Right renal pelvis (tissue), 4 donors: ENCODE results near the gene PRKCA. TPM values are rescaled to one million over a fixed set of nuclear protein-coding genes. Genes with fewer than 3 reads are reported as not detected.
A peak's percentile ranks its signal among the peaks of the same experiment; 100 is the strongest.
"Not testable (repeated sequence)": the region's sequence is repeated elsewhere in the genome, so short reads cannot be mapped to it uniquely, and the experiment has no call there.

ENCODE experiments used
- DNase-seq, 4 donors: peaks; one replicate each; pipeline ENCODE4 v3.0.0-alpha.2; 2013; ENCODE audit warnings: low read depth in 4 of 4, low spot score in 3 of 4, missing footprints in 1 of 4
- polyA plus RNA-seq, 4 donors: library from polyadenylated mRNA; unstranded; fragments of 120-200 nt; gene quantifications; one replicate each; pipeline ENCODE4 v1.2.1, GENCODE V29; 2013; ENCODE audit not compliant: insufficient read length in 4 of 4

The PRKCA gene
- polyA plus RNA-seq, 4 donors = 20.9 to 25.9 (median 24.5) TPM

GRCh38 chr17:66583112-66583748, 280.8 kb downstream of the PRKCA start:
- DNase-seq = no peak

DNA sequence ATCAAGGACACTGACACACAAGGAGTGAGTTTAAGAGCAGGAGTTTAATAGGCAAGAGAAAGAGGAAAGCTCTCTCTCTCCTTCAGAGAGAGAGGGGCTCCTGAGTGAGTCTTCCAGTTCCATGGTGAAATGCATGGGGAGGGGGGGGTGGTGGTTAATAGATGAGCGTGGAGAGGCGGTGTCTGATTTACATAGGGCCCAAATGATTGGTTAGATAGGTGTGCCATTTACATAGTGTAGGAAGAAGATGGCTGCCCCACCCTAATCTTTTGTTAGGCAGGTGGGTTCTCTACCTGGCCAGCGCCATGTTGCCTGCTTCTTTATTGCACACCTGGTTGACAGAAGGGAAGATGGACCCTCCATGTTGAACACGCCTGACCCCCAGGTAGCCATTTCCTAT, 282.5 kb downstream of the PRKCA start:
- DNase-seq = no peak

GRCh38 chr17:66585472-66585871, 283.1 kb downstream of the PRKCA start:
- DNase-seq = no peak

DNA sequence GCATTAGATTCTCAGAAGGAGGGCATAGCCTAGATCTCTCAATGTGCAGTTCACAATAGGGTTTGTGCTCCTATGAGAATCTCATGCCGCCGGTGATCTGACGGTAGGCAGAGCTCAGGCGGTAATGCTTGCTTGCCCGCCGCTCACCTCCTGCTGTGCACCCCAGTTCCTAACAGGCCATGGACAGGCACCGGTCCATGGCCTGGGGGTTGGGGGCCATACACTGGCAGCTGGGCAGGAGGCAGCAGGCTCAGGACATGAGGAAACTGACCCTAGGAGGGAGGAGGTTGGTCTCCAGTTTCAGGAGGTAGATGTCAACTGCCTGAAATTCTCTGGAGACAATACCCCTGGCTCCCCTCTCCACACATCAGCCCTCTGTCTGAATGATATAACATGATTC, 287.5 kb downstream of the PRKCA start:
- DNase-seq = no peak

GRCh38 chr17:66593116-66593515, 290.7 kb downstream of the PRKCA start:
- no peak for DNase-seq

DNA sequence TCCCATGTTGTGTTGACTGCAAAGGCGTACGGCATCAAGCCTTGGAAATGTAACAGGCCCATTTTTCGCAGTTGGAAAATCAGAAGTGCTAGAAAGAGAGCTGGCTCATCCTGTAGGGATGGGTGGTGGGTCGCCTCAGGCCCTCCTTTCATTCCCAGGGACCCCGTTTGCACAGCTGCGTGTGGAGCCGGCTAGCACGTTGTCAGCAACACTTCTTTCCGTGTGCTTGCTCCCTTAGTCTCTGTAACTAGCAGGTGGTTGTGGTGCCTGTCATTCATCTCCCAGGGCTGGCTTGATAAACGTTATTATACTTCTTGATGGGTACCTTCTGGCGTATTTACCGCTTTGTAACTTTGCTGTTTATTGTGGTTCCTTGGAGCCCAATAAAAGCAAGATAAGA, 293.5 kb downstream of the PRKCA start:
- no peak for DNase-seq

DNA sequence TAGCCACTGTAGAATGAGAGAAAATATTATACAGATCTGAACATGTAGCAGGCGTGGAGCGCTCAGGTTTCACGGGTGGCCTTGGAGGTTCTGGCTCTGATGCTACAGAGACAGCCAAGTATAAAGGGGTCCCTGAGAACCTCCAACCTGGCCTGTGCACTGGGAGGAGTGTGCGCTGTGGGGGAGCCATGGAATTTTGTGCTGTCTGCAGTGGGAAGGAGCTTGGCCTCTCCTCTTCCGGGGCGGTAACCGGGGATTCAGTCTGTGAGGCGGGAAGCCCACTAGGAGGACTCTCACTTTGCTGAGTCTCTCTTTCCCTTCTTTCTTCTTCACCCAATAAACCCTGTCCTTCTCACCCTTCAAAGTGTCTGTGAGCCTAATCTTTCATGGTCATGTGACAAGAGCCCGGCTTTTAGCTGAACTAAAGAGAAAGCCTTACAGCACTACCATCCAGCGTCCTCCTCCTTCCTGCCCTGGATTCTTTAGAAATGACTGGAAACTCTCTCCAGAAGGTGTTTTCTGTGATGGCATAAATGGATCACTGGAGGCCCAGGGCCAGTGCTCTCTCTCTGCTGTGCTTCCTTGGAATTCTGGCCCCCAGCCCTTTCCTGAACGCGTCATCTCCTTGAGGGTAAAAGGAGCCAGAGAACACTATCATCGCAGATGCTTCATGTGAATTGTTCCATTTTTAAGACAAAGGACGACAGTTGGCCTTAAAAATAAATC, 300.4 kb downstream of the PRKCA start:
- no peak for DNase-seq

DNA sequence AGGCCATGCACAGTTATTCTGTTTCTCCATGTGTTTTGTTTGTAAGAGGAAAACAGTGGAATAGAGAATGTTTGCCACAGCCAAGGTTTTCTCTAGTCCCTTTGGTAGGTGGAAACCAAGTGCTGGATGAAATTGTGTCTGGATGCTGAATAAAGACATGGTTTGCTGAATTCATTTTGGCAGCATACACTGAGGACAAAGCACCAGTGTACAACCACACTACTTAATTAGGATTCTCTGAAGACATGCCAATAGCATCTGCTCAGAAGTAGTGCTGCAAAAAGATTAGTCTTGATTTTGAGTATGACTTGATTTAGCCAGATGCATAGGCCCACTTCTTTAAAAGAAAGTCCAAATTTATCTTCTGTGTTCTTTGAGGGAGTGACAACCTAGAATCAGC, 302.0 kb downstream of the PRKCA start:
- no peak for DNase-seq

DNA sequence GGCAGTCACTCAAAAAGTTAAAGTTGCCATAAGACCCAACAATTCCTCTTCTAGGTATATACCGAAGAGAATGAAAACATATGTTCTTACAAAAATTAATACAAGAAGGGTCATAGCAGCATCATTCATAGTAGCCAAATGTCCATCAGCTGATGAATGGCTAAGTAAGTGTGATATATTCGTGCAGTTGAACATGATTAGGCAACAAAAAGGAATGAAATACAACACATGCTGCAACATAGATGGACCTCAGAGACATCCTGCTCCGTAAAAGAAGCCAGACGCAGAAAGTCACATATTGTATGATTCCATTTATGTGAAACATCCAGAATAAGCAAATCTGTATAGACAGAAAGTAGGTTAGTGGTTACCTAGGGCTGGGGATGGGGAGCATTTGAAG, 303.1 kb downstream of the PRKCA start:
- DNase-seq = no peak

DNA sequence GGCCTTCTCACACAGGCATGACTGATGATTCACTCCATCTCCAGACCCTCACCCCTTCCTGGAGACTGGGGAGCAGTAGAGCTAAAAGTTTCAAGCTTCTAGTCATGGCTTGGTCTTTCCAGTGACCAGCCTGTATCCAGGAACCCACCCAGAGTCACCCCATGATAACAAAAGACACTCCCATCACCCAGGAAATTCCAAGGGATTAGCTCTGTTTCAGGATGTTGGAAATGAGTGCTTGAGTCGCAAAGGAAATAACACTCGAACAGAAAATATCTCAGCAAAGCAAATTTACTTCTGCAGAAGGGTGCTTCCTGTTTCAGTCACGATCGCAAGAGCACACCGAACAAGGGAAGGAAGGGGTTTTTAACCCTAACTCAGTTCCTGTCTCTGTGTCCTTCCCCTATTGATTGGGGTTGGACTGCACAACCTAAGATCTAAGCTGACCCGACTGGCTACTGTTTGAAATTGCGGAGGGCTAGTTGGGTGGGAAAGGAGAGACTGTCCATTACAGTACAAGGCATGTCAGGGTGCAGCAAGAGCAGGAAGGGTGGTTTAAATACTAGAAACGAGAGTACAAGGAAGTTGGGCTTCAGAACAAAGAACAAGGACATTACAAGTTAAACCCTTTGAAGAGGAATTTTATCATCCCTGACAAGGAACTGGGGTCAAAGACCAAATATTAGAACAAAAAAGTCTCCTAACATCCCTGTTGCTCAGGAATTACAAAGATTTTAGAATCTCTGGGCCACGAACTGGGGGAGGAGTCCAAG, 308.1 kb downstream of the PRKCA start:
- DNase-seq = no peak

- no peak for DNase-seq
These were observed 309.0 kb downstream of the PRKCA start for GRCh38 chr17:66611397-66611796.

DNA sequence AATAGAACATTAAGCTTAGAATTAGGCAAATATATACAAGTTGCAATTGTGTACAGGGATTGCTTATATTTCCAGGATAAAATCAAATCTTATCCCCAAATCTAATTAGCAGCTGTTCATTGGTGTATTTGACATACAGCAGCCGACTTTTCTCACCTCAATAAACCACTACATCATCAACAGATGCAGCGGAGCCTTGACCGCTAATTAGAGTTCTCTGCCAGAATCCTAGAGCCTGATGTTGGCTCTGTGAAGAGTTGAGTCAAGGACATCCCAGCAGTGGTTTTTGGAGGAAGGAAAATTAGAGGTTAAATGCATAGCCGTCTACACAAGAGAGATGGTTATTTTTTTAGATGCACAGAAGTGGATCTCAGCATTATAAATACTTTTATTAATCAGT, 310.6 kb downstream of the PRKCA start:
- DNase-seq = no peak

DNA sequence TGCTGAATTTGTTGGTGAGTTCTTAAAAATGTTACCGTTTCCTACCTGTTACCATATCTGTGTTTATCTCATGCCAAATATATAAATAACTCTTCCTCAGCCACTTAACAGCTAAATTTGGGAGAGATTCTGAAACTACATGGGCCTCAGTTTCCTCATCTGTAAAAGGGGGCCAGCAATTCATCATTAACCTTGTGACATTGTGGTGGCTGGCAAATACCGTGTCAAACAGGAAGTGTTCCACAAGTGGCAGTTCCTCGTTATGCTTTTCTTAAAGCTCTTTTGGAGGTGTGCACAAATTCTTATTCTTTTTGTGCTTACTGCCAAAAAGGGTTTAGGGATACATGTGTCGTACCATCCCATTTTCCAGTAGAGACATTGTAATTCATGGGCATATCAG, 312.1 kb downstream of the PRKCA start:
- DNase-seq = no peak

GRCh38 chr17:66619206-66619605, 316.8 kb downstream of the PRKCA start:
- no peak for DNase-seq

- DNase-seq = no peak
These were observed 318.1 kb downstream of the PRKCA start for GRCh38 chr17:66620528-66620927.

DNA sequence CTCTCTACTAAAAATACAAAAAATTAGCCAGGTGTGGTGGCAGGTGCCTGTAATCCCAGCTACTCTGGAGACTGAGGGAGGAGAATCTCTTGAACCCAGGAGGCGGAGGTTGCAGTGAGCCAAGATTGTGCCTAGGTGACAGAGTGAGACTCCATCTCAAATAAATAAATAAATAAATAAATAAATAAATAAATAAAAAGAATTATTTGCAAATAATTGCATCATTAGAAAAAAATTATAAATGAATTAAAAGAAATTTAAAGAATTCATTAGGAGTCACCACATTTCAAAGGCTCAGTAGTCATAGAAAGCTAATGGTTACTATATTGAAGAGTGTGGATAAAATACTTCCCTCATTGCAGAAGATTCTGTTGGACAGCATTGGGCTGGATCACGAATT, 322.2 kb downstream of the PRKCA start:
- DNase-seq = not testable (repeated sequence)

- peak in 2 of 4 donors; percentile 15 for DNase-seq
These were observed 322.9 kb downstream of the PRKCA start for GRCh38 chr17:66625311-66625767.

DNA sequence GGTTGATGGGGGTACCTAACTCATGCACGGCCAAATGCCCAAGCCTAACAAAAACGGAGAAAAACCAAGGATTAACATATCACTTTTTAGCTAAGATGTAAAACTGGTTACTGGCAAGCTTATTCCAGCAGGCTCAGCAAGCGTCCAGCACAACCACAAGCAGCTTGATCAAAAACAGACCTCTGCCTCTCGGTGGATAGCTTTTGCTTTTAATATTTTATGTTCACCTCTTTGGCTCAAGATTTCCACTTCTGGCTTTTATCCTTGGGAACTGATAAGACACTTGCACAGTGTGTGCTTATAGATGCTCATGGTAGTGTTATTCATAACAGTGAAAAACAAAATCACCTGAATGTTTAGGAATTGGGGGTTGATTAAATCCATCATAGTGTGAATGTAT, 325.6 kb downstream of the PRKCA start:
- no peak for DNase-seq

DNA sequence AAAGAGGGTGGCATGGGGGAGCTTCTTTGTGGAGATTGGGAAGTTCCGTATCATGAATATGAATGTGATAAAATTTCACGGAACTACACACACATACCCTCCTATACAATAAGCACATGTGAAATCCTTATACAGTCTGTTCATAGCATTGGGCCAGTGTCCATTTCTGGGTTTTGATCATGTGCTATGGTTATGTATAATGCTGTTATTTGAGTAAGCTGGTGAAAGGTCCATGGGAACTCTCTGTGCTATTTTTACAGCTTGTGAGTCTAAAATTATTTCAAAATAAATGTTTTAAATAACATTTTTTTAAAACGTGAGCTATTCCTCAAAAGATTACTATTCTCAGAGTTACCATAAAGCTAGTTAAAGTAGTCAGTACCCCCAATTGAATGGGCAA, 327.3 kb downstream of the PRKCA start:
- no peak for DNase-seq

- DNase-seq = no peak
These were observed 328.0 kb downstream of the PRKCA start for GRCh38 chr17:66630379-66630778.

DNA sequence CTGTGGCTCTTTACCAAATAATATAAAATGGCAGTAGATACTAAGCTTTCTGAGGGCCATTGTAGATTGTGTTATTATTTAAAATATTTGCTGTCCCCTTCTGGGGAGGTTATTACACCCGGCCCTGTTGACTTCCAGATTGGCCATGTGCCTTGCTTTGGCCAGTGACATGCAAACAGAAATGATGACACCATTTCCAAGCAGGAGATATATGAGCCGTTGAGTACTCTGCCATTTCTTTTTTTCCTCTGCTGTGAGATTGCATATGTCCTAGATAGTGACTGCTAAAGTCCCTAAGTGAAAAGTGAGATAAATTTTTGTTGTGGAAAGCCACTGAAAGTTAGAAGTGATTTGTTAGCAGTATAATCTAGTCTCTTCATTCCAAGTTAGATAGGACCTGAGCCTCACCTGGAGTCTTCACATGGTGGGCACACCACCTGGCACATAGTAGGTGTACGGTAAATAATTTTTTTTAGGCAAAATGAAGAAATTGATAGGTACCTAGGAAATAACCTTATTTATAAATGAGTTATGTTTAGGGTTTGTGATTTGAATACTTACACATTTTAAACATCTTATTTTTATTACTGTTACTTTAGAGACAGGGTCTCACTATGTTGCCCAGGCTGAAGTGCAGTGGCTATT, 328.5 kb downstream of the PRKCA start:
- no peak for DNase-seq
